ENCODE data around the gene EXOG.

EXOG gene

DNA sequence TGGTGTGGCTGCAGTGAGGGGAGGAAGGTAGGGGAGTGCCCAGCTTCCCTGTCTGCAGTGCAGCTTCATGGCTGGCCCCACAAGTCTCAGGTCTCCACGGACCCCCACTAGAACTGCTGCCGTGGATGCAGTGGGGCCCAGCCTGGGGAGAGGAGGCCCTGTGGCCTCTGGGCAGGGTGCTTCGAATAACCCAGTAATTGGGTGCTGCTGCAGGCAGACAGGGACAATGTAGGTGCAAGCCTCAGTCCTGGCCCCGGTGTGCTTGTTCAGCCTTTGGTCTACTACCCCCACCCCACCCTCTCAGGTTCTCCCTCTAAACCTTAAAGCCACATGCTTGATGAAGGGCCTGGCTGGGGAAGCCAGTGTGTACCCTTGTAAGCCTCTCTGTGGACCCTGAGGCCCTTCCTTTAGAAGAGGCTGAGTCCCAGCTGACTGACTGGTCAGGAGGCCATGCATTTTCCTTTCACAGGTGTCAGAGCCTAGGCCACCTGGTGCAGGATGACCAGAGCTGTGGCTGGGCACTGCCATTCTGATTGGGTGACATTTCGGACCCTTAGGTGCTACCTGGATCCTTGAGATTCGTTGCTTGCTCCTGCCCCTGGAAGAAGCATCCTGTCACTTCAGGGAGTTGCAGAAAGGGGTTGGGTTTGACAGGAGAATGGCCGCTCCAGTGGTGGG is 21.1 kb upstream of the EXOG start:
- no peak for DNase-seq

DNA sequence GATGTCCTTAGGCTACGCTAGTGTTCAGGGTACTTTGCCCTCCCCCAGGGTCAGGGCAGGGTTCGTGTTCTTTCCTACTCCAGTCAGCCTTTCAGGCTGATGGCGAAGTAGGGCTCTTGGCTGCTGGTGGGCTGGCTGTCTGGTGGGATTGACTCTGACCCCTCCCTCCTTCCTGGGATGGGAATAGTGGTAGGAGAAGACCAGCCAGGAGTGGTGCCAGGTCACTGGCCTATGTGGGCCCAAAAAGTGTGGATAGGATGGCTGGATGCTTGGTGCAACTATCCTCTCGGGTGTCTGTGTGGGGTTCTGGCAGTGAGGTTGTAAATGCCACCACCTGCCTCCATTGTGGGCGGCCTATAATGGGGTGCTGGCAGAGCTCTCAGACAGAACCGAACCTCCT is 20.4 kb upstream of the EXOG start:
- DNase-seq: no peak

DNA sequence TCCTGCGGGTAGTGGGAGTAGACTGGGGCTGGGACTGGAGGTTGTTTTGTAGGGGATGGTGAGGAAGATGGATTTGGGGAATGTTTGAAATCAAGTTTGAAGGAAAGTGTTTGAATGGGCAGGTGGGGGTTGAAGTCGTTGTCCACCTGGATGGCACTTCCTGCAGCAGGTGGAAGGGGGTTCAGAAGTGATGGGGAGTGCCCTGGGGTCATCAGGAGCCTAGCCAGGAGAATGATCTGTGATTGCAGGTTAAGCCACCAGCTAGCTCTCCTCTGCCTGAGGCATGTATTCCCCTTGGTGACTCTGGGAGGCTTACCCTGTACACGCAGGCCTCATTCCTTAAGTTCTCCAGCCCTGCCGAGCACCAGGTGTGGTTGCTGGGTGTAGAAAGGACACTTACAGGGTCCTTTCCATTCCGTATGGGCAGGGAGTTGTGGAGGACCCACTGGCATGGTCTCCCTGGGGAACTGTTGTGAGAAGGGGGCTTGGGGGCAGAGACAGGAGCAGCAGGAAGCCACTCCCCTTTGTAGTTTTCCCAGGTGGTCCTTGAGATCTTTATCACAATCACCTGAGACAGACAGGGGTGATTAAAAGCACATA is 19.9 kb upstream of the EXOG start:
- DNase-seq: no peak

DNA sequence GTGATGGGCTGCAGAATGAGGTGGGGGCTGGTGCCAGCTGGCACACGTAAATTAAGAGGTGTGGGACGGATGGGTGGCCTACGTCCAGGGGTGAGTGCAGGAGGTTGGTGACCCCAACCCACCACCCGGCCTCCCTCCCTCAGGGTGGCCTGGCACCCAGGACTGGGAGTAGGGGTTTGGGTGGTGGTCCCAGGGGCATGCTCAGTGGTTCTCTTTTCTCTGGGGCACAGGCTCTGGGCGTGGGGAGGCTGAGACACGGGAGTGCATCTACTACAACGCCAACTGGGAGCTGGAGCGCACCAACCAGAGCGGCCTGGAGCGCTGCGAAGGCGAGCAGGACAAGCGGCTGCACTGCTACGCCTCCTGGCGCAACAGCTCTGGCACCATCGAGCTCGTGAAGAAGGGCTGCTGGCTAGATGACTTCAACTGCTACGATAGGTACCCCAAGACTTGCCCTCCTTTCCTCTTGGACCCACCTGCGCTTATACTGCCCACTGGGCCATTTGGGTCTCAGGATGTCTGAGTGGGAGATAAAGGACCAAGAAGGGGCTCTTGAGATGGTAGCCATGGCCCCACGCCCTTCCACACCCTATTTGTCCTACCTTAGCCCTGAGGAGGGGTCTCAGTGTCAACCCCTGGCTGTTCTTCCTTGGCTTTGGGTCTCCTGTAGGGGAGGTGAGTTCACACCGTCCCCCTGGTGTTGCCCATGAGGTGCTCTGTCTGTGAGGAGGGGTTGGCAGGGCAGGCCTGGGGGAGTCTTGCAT is 18.9 kb upstream of the EXOG start:
- DNase-seq: no peak

DNA sequence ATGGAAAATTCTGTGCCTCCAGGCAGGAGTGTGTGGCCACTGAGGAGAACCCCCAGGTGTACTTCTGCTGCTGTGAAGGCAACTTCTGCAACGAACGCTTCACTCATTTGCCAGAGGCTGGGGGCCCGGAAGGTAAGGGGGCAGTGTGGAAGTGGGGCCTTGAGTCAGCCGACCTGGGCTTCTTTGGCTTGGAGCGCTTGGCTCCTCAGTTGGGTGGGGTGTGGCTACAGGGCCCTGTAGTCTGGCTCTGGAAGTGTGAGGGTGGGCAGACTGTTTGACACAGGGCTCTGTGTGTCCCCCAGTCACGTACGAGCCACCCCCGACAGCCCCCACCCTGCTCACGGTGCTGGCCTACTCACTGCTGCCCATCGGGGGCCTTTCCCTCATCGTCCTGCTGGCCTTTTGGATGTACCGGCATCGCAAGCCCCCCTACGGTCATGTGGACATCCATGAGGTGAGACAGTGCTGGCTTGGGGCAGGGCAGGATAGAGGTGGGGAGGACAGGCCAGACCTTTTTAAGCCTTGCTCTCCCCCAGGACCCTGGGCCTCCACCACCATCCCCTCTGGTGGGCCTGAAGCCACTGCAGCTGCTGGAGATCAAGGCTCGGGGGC is 18.2 kb upstream of the EXOG start:
- no peak for DNase-seq

DNA sequence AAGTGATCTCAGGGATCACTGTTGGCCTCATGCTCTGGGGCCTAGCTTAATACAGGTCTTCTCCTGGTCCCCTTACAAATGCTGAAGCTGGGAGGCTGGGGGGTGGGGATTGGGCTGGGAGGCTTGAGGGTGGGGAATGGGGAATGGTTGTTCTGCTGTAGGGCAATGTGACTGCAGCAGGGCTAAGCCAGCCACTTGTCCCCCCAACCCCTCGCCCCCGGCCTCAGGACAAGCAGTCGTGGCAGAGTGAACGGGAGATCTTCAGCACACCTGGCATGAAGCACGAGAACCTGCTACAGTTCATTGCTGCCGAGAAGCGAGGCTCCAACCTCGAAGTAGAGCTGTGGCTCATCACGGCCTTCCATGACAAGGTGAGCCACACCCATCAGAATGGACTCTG is 17.2 kb upstream of the EXOG start:
- no peak for DNase-seq

DNA sequence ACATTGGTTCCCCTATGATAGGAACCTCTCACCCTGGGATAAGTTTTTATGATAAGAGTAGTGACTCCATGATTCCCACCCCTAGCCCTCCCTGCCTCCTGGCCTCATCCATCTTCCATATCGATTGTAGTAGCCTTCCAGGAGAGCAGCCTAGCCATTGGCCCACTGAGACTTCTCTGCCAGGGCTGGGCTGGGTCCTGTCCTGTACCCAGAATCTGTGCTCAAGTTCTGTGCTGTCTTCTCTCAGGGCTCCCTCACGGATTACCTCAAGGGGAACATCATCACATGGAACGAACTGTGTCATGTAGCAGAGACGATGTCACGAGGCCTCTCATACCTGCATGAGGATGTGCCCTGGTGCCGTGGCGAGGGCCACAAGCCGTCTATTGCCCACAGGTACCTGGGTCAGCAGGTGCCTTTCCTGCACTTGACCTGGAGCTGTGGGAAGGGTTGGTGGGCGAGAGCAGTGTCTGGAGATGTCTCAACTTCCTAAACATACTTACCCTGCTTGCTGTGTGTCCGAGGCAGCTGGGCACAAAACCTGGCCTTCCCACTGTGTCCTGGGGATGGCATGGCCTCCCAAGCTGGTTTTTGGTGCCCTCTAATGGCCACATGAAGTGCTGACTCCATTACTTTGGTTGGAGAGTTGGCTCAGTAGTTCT is 16.6 kb upstream of the EXOG start:
- DNase-seq: no peak

DNA sequence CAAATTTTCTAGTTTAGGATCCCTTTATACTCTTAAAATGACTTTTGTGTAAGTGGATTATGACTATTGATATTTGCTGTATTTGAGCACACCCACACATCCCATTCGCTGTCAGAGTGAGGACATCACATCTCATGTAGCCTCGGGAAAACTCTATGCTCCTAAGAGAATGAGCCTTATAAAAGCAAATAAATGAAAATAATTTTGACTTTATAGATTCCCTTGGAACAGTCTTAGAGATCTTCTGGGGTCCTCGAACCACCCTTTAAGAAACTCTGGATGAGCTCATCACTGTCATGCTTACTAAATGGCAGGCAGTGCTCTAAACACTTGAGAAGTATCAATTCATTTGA is 16.1 kb upstream of the EXOG start:
- no peak for DNase-seq

DNA sequence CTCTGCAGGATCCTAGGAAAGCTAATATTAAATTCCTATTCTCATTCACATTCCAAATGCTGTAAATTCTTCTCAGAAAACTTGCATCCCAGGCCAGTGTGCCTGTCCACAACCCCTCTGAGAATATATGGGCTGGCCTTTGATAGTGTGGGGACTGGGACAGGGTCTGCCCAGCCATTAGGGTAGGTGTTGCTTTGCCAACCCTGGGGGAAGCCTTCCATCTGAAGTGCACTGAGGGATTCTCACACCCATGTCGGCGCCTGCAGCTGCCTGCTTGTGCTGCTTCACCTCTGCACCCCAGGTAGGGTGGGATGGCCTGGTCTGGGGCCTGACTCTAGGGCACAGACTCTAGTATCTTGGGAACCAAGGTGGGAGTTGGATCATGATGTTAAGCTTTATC is 15.2 kb upstream of the EXOG start:
- DNase-seq: no peak

DNA sequence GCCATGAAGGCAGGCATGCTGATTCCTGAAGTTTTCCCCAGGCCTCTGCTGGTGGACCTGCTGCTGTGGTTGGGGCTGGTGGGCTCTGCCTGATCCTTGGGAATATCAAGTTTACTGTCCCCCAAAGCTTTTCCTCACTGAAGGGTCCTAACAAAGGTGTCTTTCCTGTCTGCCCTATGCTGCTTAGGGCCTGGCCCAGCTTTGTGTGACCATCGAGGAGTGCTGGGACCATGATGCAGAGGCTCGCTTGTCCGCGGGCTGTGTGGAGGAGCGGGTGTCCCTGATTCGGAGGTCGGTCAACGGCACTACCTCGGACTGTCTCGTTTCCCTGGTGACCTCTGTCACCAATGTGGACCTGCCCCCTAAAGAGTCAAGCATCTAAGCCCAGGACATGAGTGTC is 13.2 kb upstream of the EXOG start:
- no peak for DNase-seq

DNA sequence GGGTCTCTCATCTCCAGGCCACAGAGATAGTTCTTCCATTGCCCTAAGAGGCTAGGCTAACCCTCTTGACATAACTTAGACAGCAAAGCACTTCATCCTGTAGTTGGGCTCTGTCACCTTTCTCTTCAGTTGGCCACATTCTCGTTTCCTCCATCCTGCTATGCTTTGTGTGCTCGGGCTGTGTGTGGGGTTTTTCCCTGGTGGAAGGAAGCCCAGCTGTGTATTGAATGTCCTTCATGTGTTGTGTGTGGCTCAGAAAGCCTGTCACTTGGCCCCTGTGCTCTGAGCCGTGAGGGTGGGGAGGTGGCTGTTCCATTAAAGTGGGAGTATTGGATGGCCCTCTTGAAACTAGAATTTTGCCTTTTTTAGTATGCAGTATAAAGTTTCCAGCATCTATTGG is 8.8 kb upstream of the EXOG start:
- DNase-seq: no peak

DNA sequence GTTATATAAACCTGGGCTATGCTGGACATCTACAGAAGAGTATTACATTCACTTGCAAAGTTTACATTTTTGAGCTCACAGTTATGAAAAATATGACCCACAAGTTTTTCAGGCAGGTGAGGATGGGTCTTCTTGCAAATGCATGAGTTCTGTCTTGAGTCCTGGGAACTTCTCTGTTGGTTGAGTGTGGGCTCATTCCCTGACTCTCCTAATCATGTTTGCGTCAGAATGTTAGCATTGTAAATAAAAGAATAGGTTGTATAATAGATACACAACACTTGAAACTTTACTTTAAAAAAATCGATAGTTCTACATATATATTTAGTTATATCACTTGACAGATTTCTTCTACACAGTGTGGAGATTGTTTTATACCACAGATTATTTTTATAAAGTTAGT is 7.2 kb upstream of the EXOG start:
- DNase-seq: no peak

DNA sequence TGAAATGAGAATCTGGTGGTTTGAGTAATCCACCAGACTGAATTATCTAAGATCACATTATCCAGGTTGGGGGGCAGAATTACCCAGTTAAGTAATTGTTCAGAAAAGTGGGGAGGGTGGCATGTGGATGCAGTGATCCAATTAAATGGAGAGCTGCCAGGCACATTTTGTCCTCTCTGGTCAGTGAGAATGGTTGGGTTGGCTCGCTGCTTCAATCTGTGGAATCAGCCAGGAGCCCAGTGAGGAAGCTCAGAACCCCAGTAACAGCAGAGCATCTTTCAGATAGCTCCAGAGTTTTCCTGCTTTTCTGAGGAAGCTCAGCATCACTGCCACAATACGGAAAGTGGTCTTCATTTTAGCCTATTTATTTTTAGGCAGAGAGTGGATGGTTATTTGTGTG is 6.4 kb upstream of the EXOG start:
- no peak for DNase-seq

DNA sequence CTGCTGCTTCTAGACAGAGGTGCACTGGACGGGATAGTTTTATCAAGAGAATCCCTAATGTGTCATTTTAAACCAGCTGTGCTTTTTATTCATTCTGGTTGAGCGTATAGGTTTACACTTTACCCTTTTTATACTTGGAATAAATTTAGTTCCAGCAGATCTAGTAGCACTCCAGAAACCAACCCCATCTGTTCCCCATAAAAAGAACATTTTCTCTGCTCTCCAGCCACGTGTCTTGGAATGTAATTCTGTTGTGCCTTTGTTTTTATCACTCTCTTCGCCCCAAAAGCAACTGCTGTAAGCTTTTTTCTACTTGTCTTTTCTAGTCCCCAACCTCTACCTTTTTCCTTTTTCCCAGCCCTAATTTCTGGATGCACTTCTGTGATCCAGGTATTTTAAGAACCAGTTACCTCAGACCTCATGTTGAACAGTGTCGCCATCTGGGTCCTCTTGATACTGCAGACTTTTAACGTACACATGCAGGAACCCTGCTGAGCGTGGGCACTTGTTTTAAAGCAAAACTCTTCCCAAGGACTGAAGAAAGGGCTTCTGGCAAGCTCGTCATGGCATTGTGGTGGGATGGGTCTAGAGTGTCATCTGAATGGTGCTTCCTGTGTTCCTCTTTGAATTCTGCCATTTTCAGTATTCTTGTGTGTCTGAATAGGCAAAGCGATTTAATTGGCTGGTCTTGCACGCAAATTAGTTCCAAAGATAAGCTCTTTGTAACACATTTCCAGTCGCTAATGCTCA is 5.7 kb upstream of the EXOG start:
- DNase-seq: no peak

DNA sequence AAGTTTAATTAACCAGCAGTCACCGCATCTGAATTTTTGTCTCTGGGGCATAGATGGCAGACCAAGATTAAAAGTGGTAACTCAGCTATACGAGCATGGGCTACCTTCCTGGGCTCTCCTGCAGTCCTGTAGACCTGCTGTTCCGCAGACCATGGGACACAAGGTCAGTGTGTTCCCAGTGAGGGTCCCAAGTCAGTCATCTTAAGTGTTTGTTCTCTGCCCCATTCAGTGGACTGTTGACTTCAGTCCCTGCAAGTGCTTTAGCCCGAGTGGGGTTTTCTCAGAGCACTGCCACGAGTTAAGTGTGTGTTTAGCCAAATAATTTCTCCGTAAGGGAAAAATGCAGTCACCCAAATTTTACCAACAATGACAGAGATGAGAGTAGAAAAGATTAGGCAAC is 4.9 kb upstream of the EXOG start:
- DNase-seq: no peak

DNA sequence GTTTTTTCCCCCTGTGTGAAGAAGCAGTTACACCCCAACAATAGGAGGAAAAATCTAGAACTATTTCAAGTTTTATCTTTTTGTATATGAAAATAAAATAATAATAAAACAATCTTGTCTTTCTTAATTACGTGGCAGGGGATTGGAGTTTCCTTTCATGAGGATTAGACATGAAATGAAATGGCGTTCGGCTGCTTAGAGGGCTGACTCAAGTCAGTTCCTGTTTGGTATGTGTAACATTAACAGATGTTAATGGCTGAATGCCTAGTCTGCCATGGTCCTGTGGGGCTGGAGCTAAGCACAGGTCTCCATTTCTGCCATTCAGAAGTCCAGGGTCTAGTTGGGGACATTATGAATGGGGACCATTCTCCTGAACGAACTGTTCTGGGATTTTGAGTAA is 3.1 kb upstream of the EXOG start:
- DNase-seq: no peak

DNA sequence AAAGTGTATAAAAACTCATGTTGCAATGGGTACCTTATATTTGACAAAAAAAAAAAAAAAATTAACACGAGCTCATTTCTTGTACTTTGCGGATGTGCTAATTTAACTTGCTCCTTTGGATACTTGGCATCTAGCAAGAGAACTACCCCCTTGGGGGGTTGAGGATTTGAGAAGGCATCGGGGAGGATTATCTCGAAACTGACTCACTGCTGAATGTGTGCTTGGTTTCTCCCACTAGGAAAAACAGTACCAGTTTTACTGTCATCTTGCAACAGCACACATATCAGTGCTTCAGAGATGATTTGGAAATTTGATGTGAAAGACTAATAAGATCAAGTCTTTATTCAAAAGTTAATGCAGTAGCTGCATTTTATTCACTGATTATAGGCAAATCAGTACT is 891 bp downstream of the EXOG start:
- no peak for DNase-seq

DNA sequence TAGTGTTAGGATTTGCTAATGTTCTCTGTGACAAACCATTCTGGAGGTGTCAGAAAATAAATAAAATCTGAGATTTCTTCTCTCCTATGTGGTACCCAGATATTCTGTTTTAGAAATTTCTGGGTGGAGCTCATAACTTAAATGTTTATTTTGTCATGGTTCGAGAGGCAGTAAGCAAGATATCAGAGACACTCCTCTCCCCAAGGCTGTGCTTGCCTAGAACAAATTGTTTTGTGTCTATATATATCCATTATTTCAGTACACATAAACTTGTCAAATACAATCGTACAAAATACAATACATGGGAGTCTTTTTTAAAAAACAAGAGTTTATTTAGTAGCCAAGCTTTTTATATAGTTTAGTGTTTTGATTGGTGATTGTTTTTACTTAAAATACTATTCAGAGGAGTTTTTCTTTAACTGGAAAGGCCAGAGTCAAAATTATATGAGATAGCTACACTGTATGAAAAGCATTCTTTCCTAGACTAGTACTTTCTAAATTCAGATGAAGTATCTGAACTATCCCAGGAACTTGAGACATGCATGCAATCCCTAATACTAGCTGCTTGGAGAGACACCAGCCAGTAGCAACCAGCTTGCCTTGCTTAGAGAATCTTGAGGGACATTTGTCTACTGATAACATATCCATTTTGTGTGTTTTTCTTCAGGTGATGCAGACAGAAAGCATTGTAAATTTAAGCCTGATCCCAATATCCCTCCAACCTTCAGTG is 4.7 kb downstream of the EXOG start:
- DNase-seq: no peak

DNA sequence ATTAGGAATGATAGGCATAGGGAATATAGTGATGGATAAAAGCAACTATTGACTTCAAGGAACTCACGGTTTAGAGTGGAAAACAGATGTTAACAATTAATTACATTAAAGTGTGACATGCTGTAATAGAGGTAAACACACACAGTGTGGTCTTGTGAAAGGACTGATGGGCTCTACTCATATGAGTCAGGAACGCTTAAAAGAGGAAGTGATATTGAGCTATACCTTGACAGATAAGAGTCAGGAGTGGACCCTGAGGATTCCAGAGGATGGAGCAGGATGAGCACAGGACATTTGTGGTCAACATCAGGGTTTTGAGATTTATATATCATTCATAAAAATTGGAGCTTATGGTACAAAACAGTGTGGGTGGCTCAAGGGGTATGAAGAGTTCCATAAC is 11.0 kb downstream of the EXOG start:
- DNase-seq: no peak

DNA sequence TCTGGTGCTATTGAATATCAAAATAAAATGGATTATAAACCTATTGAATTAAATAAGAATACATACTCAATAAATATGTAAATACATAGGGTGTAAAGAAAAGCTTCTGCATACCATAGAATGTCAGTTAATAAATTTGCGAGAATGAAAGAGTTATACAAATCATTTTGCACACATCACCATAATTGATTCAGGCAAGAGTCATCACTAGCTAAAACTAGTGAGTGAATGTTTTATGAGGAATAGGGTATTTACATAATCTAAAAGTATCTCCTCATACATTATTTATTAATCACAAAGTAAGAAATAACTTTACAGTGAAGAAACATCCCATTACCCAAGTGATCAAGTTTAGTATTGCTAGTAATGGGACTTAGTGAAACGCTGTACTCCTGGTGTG is 13.6 kb downstream of the EXOG start:
- no peak for DNase-seq

DNA sequence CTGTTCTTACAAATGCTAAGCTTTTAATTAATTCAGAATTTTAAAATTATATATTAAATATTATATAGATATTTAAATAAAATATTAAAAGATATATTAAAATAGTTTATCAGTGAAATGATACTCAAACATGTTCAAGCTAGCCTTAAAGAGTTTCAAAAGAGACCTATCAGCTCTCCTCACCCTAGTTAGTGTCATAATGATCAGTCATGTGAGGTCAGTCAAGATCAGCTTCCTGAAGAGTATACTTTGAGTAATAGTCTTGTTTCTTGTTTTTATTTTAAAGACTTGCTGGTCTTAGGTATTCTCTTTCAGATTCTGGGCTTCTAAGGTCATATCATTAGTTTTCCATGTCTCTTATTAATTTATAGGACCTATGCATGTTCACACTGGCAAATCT is 14.5 kb downstream of the EXOG start:
- DNase-seq: no peak

DNA sequence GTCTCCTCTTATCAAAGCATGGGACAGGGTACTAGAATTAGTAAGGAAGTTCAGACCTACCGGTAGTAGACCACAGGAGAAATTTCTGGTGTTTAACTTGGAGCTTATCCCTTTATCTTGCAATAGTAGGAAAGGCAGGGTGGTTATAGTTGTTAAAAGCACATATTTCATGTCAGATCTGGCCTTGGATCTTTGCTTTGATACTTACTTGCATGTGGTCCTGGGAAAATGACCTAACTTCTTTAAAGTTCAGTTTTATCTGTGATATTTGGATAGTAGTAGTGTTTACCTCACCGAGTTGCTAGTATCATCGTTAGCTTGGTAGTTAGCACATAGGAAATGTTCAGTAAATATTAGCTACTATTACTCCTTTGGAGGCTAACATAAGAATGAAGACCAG is 15.4 kb downstream of the EXOG start:
- no peak for DNase-seq
